H1 (cell line): ENCODE measurements around the gene WDR93. TPM values are rescaled to one million over a fixed set of nuclear protein-coding genes. Genes with fewer than 3 reads are reported as not detected.

Experiments used
- CTCF ChIA-PET: fragments of 300-600 bp; sonication (Branson Sonifier 250); formaldehyde crosslinking; loops from one replicate; lab custom pipeline; 2021; ENCODE audit not compliant: partially characterized antibody; lab: Charles Lee
- POLR2A ChIA-PET: fragments of 300-600 bp; sonication (Branson Sonifier 250); formaldehyde crosslinking; loops from one replicate; lab custom pipeline; 2021; ENCODE audit warnings: inconsistent platforms; ENCODE audit not compliant: partially characterized antibody; lab: Charles Lee
- DNase-seq, 2 experiments: peaks; one replicate each; pipeline versions ENCODE4 v3.0.0 to v3.0.0-alpha.2; 2010 to 2022; ENCODE audit warnings: low spot score in 2 of 2, low read depth in 1 of 2, mixed read lengths in 1 of 2
- FAIRE-seq: peaks from 2 replicates; lab custom pipeline; 2011; peaks lifted over from hg19 to GRCh38; lab: Jason Lieb, UNC
- H2AFZ ChIP-seq: 2 replicates; pipeline ENCODE4 v1.8.1; 2012; ENCODE audit warnings: low read length, inconsistent platforms
- H2AK5ac ChIP-seq: 2 replicates; pipeline ENCODE4 v1.6.1; 2013; ENCODE audit warnings: low read depth, low read length
- H2BK120ac ChIP-seq: replicated peaks from 2 replicates; pipeline ENCODE3; 2013; ENCODE audit warnings: low read depth, low read length, inconsistent platforms
- H2BK12ac ChIP-seq: 2 replicates; pipeline ENCODE4 v1.6.1; 2013; ENCODE audit warnings: low read depth, low read length
- H2BK15ac ChIP-seq: 2 replicates; pipeline ENCODE4 v1.6.1; 2013; ENCODE audit warnings: low read length
- H2BK20ac ChIP-seq: 2 replicates; pipeline ENCODE4 v1.6.1; 2013; ENCODE audit warnings: low read length
- H2BK5ac ChIP-seq: 2 replicates; pipeline ENCODE4 v1.6.1; 2013; ENCODE audit warnings: low read depth, low read length
- H3K14ac ChIP-seq: 2 replicates; pipeline ENCODE4 v1.6.1; 2013; ENCODE audit warnings: inconsistent platforms; ENCODE audit not compliant: insufficient read length
- H3K18ac ChIP-seq: 2 replicates; pipeline ENCODE4 v1.6.1; 2013; ENCODE audit warnings: low read length; ENCODE audit errors: extremely low read depth
- H3K23ac ChIP-seq: 2 replicates; pipeline ENCODE4 v1.6.1; 2013; ENCODE audit warnings: inconsistent platforms; ENCODE audit not compliant: insufficient read length
- H3K23me2 ChIP-seq: 2 replicates; pipeline ENCODE4 v1.6.1; 2013; ENCODE audit warnings: low read depth, low read length
- H3K27ac ChIP-seq: 2 replicates; pipeline ENCODE4 v1.6.1; 2011; ENCODE audit warnings: low read depth, low read length, inconsistent platforms
- H3K27me3 ChIP-seq, 4 experiments: replicated peaks in 1 of 4; 1 replicate in 1 of 4; 2 replicates in 3 of 4; pipeline versions ENCODE4 v1.6.1 to v1.8.1; 2011 to 2013; ENCODE audit warnings: low read length in 3 of 4, mild to moderate bottlenecking in 3 of 4, inconsistent platforms in 2 of 4, mixed read lengths in 2 of 4, moderate library complexity in 1 of 4; ENCODE audit not compliant: control insufficient read depth in 3 of 4, insufficient read depth in 3 of 4; ENCODE audit errors: extremely low read depth in 1 of 4
- H3K36me3 ChIP-seq, 4 experiments: 2 replicates each; pipeline versions ENCODE4 v1.6.1 to v1.8.1; 2011 to 2013; ENCODE audit warnings: mild to moderate bottlenecking in 4 of 4, low read length in 3 of 4, moderate library complexity in 2 of 4, control low read depth in 1 of 4, inconsistent platforms in 1 of 4; ENCODE audit not compliant: insufficient read depth in 4 of 4, control insufficient read depth in 2 of 4
- H3K4ac ChIP-seq: replicated peaks from 2 replicates; pipeline ENCODE3; 2013; ENCODE audit warnings: low read length, low read depth, mixed read lengths, inconsistent platforms; ENCODE audit not compliant: insufficient read length
- H3K4me1 ChIP-seq, 4 experiments: replicated peaks in 1 of 4; 1 replicate in 1 of 4; 2 replicates in 3 of 4; pipeline versions ENCODE4 v1.6.1 to v1.8.1; 2011 to 2013; ENCODE audit warnings: low read length in 3 of 4, inconsistent platforms in 2 of 4, mixed read lengths in 1 of 4; ENCODE audit not compliant: insufficient read depth in 4 of 4, control insufficient read depth in 3 of 4
- H3K4me2 ChIP-seq, 2 experiments: 2 replicates each; pipeline versions ENCODE4 v1.6.1 to v1.8.1; 2011 to 2013; ENCODE audit warnings: low read depth in 2 of 2, low read length in 2 of 2, control low read depth in 1 of 2, inconsistent platforms in 1 of 2, mild to moderate bottlenecking in 1 of 2; ENCODE audit not compliant: insufficient read depth in 1 of 2
- H3K4me3 ChIP-seq, 4 experiments: fragments of 200-600, 300-600 bp in 1 of 4; sonication (generic), shearing (Covaris generic), sonication (Bioruptor Twin) in 1 of 4; 2 replicates each; pipeline versions ENCODE4 v1.5.1 to v1.8.1; 2011 to 2016; ENCODE audit warnings: low read length in 4 of 4, low read depth in 3 of 4, control low read depth in 2 of 4, inconsistent platforms in 2 of 4, mild to moderate bottlenecking in 2 of 4, mixed read lengths in 1 of 4, moderate library complexity in 1 of 4; ENCODE audit not compliant: insufficient read depth in 2 of 4; ENCODE audit errors: extremely low read depth in 1 of 4
- H3K56ac ChIP-seq: replicated peaks from 2 replicates; pipeline ENCODE3; 2013; ENCODE audit warnings: low read depth, mild to moderate bottlenecking, mixed read lengths, low read length, inconsistent platforms; ENCODE audit not compliant: insufficient read length
- H3K79me1 ChIP-seq: 2 replicates; pipeline ENCODE4 v1.6.1; 2013; ENCODE audit warnings: low read depth, low read length, control low read depth
- H3K79me2 ChIP-seq, 2 experiments: 2 replicates each; pipeline versions ENCODE4 v1.6.1 to v1.8.1; 2012 to 2013; ENCODE audit warnings: low read length in 2 of 2, mild to moderate bottlenecking in 2 of 2, inconsistent platforms in 1 of 2; ENCODE audit not compliant: insufficient read depth in 2 of 2, control insufficient read depth in 1 of 2
- H3K9ac ChIP-seq, 4 experiments: replicated peaks in 1 of 4; 1 replicate in 1 of 4; 2 replicates in 3 of 4; pipeline versions ENCODE4 v1.6.1 to v1.8.1; 2011 to 2013; ENCODE audit warnings: low read depth in 3 of 4, low read length in 3 of 4, control low read depth in 2 of 4, mild to moderate bottlenecking in 2 of 4, moderate library complexity in 2 of 4, inconsistent platforms in 1 of 4; ENCODE audit errors: extremely low read depth in 1 of 4
- H3K9me3 ChIP-seq, 2 experiments: 2 replicates each; pipeline versions ENCODE4 v1.6.1 to v1.8.1; 2012 to 2013; ENCODE audit warnings: mild to moderate bottlenecking in 2 of 2, moderate library complexity in 2 of 2, control low read depth in 1 of 2, inconsistent platforms in 1 of 2, low read depth in 1 of 2, low read length in 1 of 2, mixed read lengths in 1 of 2; ENCODE audit not compliant: insufficient read depth in 2 of 2
- H4K20me1 ChIP-seq, 2 experiments: replicated peaks in 1 of 2; 2 replicates each; pipeline versions ENCODE3 to v1.8.1; 2011 to 2013; ENCODE audit warnings: inconsistent platforms in 2 of 2, low read length in 2 of 2, mild to moderate bottlenecking in 1 of 2; ENCODE audit not compliant: insufficient read depth in 2 of 2, control insufficient read depth in 1 of 2
- H4K5ac ChIP-seq: 2 replicates; pipeline ENCODE4 v1.6.1; 2013; ENCODE audit warnings: low read length, low read depth, mixed read lengths, inconsistent platforms; ENCODE audit not compliant: insufficient read length
- H4K8ac ChIP-seq: 2 replicates; pipeline ENCODE4 v1.8.0; 2013; ENCODE audit warnings: mild to moderate bottlenecking, moderate library complexity, low read length, inconsistent platforms; ENCODE audit not compliant: insufficient read depth; ENCODE audit errors: extremely low read depth
- H4K91ac ChIP-seq: replicated peaks from 2 replicates; pipeline ENCODE3; 2013; ENCODE audit warnings: low read length, mixed read lengths, inconsistent platforms; ENCODE audit not compliant: insufficient read length
- ATF3 ChIP-seq: IDR thresholded peaks from 2 replicates; pipeline ENCODE4 v1.6.1; 2011; ENCODE audit warnings: low read depth, mild to moderate bottlenecking, low read length; ENCODE audit not compliant: insufficient read depth
- BACH1 ChIP-seq: IDR thresholded peaks from 2 replicates; pipeline ENCODE4 v1.6.1; 2012; ENCODE audit warnings: low read length, improper control_type of control experiment
- BRCA1 ChIP-seq: IDR thresholded peaks from 2 replicates; pipeline ENCODE4 v1.6.1; 2012; ENCODE audit warnings: low read depth, low read length, improper control_type of control experiment
- CBX5 ChIP-seq: fragments of 300-800, 300-1000 bp; sonication (generic); IDR thresholded peaks from 2 replicates; pipeline ENCODE4 v1.7.1; 2016; ENCODE audit warnings: antibody characterized with exemption, low read length, low read depth
- CTBP2 ChIP-seq: IDR thresholded peaks from 2 replicates; pipeline ENCODE4 v1.7.0; 2011; ENCODE audit warnings: borderline replicate concordance, mild to moderate bottlenecking, moderate library complexity, mixed read lengths, low read length; ENCODE audit not compliant: insufficient read depth, insufficient read length
- MAFK ChIP-seq: IDR thresholded peaks from 2 replicates; pipeline ENCODE4 v1.6.1; 2012; ENCODE audit warnings: low read depth, mild to moderate bottlenecking, improper control_type of control experiment, low read length
- MAX ChIP-seq: IDR thresholded peaks from 2 replicates; pipeline ENCODE4 v1.6.1; 2012; ENCODE audit warnings: inconsistent platforms
- SIX5 ChIP-seq: IDR thresholded peaks from 2 replicates; pipeline ENCODE4 v1.6.1; 2011; ENCODE audit warnings: mild to moderate bottlenecking, low read depth, low read length
- SP1 ChIP-seq: IDR thresholded peaks from 2 replicates; pipeline ENCODE4 v1.6.1; 2011; ENCODE audit warnings: low read depth, low read length
- SP4 ChIP-seq: IDR thresholded peaks from 2 replicates; pipeline ENCODE4 v1.6.1; 2012; ENCODE audit warnings: low read length, inconsistent platforms
- TEAD4 ChIP-seq: IDR thresholded peaks from 2 replicates; pipeline ENCODE4 v1.6.1; 2012; ENCODE audit warnings: low read depth, low read length, inconsistent platforms, mixed read lengths
- WGBS, 2 experiments: shearing (Covaris generic) in 1 of 2; methylation state at CpG; one replicate each; pipeline versions ENCODE4 v1.1.6 to v1.1.7; 2013 to 2015; ENCODE audit warnings: low lambda C conversion rate in 2 of 2, mixed read lengths in 2 of 2, inconsistent platforms in 1 of 2, low coverage in 1 of 2, missing lambda C conversion rate in 1 of 2; ENCODE audit not compliant: insufficient replicate concordance in 2 of 2, insufficient coverage in 1 of 2, insufficient read length in 1 of 2; ENCODE audit errors: extremely low coverage in 1 of 2, missing lambda C conversion rate in 1 of 2; 5-methylcytosine and 5-hydroxymethylcytosine counted together
- polyA plus RNA-seq, 7 experiments: library from polyadenylated mRNA; depleted of rRNA in 3 of 7; stranded (reverse) in 5 of 7; unstranded in 2 of 7; fragments of >200 nt in 5 of 7; fragments of 200-250 nt in 2 of 7; gene quantifications; 1 replicate in 5 of 7; 2 replicates in 1 of 7; 4 replicates in 1 of 7; pipeline versions ENCODE4 v1.2.1 to v1.2.3, GENCODE V29; 2011 to 2013; ENCODE audit warnings: missing spikeins in 2 of 7, mixed read lengths in 2 of 7
- total RNA-seq: library from RNA; stranded (reverse); fragmentation: NEBNext Ultra II Directional; extraction: Animal tissue kit (Norgen Biotek cat#: 25700); gene quantifications from 2 replicates; pipeline ENCODE4 v1.2.1, GENCODE V29; 2021

The WDR93 gene
- total and polyA plus RNA-seq, 2 of the 8 experiments (the other 6 are each of a cell fraction or from before 2014, with no cell fraction given), result 0.03 TPM; not detected in 1

DNA sequence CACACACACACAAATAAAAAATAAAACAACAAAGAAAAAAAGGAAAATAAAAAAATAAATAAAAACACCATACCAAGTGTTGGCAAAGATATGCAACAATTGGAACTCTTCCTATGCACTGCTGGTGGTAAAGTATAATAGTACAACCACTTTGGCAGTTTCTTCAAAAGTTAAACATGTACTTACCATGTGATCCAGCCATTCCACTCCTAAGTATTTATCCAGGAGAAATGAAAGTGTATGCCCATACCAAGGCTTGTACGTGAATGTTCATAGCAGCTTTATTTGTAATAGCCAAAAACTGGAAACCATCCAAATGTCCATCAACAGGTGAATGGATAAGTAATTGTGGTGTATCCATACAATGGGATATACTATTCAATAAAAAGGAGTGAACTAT lies 17.0 kb downstream of the WDR93 start:
- no peak for FAIRE-seq

More for the DNA sequence above, 17.0 kb downstream of the WDR93 start:
- Histone ChIP-seq H3K27me3 (peaks cover 0 to 2% (median 0%) of the 10 kb centered on the region in 4 experiments; a peak in 1 of 7 replicates), H2AFZ (no peak overlapping the region), H2AK5ac (no peak overlapping the region), H3K36me3 (no peaks in the 10 kb centered on the region), H2BK120ac (no peak overlapping the region), H3K4me3 (no peak overlapping the region), H3K23ac (no peak overlapping the region), H2BK20ac (no peak overlapping the region), H3K4me1 (no peaks in the 10 kb centered on the region), H3K27ac (no peak overlapping the region), H4K91ac (no peak overlapping the region), H3K23me2 (no peaks in the 10 kb centered on the region), H3K79me2 (no peaks in the 10 kb centered on the region), H3K4me2 (no peak overlapping the region), H3K4ac (no peak overlapping the region), H4K20me1 (peaks cover 0 to 1% of the 10 kb centered on the region in 2 experiments), H3K79me1 (no peaks in the 10 kb centered on the region), H3K14ac (no peak overlapping the region), H4K5ac (no peak overlapping the region), H3K56ac (no peak overlapping the region), H2BK12ac (no peak overlapping the region), H3K9me3 (no peaks in the 10 kb centered on the region), H4K8ac (no peak overlapping the region), H3K18ac (no peak overlapping the region), H2BK5ac (no peak overlapping the region), H3K9ac (no peak overlapping the region), H2BK15ac (no peak overlapping the region)
- TF ChIP-seq ATF3 (no peak), CBX5 (no peak), CTBP2 (no peak), MAX (no peak), BRCA1 (no peak), SP4 (no peak), SIX5 (no peak), SP1 (no peak), BACH1 (no peak), TEAD4 (no peak), MAFK (no peak)
- no peak for DNase-seq
- ChIA-PET CTCF (no interaction called here), POLR2A (no interaction called here)
- 92% methylated on average over 1 of the region's 1 CpG; no CpG with 5 or more reads in 1 of the 2 experiments for WGBS, 2 experiments
